Endometrium (tissue), 2 donors: ENCODE measurements around the gene ARID1B.
A peak's percentile ranks its signal among the peaks of the same experiment; 100 is the strongest.
"Not testable (repeated sequence)": the region's sequence is repeated elsewhere in the genome, so short reads cannot be mapped to it uniquely, and the experiment has no call there.

Experiments
- FAIRE-seq: peaks from 2 replicates; lab custom pipeline; 2012; peaks lifted over from hg19 to GRCh38; lab: Jason Lieb, UNC
- donor health status: control.
- donor health status: control.

The ARID1B gene

DNA sequence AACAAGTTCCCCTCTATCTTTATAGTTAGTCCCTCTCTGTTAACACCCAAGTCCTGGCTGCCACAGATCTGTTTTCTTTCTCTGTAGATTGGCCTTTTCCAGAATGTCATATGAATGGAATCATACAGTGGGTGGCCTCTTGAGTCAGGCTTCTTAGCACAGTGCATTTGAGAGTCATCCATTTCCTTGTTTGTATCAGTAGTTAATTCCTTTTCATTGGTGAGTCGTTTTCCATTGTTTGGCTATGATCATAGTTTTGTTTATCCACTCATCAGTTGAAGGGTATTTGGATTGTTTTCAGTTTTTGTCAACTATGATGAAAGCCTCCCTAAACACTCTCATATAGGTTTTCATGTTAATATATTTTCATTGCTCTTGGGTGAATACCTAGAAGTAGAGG, 248.3 kb downstream of the ARID1B start:
- no peak for FAIRE-seq

GRCh38 chr6:157029980-157030690, 253.0 kb downstream of the ARID1B start:
- FAIRE-seq, result no peak

GRCh38 chr6:157030755-157031154, 253.6 kb downstream of the ARID1B start:
- FAIRE-seq, result no peak

DNA sequence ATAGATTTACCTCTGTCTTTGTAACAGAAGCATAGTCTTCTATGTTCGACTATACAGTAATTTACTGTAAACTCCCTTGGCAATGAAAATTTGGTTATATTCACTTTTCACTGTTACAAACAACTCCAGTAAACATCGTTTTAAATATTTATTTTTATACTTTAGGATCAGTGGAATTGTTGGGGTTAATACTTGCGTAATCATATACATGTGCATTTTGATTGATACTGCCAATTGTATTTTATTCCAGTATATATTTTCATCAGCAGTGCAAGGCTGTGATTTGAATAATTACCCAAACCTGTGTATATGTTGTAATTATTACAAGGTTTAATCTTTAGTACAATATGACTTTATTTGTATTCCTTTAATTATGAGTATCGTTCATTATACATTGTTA, 255.7 kb downstream of the ARID1B start:
- no peak for FAIRE-seq

DNA sequence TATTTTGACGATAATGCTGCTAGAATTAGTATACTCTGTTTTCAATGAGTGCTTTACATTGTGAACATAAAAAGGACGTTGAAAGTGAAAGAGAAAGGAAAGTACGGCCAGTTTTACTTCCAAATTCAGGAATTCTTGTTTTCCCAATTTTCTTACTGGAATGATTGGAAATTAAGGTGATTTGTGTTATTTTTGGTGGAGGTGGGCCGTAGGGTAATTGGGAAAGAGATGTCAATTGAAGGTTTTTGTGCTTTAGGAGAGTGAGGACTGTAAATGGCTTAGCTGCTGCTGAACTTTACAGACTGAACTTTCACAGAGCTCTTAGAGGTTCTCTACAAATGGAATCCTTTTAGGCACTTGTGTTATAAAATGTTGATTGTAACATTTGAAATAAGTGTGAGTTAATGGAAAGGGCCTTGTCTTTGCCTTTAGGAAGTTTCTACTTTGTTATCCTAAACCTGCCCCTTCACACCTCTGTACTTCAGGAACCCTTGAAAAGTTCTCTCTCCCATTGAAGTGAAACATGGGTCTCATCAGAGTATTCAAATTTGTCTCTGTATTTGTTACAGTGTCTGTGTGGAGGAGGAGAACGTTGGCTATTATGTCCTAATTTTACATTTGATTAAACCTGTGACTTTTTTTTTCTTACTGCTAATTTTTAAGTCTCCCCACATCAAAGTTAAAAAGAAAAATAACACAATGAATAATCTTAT, 256.4 kb downstream of the ARID1B start:
- FAIRE-seq, result peak; percentile 26

- FAIRE-seq, result peak; percentile 79
These were observed 257.5 kb downstream of the ARID1B start for GRCh38 chr6:157034436-157035230.

DNA sequence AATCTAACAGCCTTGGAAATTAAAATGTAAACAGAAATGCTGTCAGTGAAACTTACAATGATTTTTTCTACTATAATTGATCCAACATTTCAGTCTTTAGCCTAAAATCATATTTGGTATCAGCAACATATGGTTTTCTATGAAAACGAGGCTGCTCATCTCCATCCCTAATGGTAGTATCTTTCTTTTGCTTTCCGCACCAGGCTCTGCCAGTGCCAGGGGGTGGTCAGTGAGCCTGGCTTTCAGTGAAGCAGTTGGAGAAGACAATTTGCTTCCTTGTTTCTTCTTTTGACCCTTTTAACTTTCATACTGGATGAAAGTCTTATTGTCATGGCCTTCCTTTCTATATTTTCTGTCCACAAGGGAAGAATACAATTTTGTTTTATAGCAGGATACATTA, 258.4 kb downstream of the ARID1B start:
- FAIRE-seq, result no peak

DNA sequence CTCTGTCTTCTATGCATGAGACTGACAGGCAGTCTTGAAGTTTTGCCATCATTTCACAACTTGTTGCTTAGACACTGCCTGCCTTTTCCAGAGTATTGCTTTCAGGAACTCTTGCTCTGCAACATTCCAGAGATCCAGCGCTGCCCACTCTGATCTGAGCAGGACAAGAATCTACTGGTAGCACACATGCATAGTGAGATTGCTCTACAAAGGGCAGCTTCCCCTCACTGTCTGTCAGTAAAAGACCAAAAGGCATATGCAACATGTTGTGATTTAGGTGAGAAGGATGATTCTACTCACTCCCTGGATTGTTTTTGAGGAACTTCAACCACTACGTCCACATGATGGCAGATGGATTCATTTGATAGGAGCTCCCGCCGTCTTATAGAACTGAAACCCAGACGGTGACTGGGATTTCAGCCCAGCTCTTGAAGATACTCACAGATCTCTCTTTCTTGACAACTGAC, 259.1 kb downstream of the ARID1B start:
- FAIRE-seq, result no peak

- FAIRE-seq, result no peak
These were observed 260.0 kb downstream of the ARID1B start for GRCh38 chr6:157037165-157037564.

GRCh38 chr6:157038610-157039009, 261.4 kb downstream of the ARID1B start:
- no peak for FAIRE-seq

- not testable (repeated sequence) for FAIRE-seq
These were observed 262.5 kb downstream of the ARID1B start for GRCh38 chr6:157039639-157040038.

DNA sequence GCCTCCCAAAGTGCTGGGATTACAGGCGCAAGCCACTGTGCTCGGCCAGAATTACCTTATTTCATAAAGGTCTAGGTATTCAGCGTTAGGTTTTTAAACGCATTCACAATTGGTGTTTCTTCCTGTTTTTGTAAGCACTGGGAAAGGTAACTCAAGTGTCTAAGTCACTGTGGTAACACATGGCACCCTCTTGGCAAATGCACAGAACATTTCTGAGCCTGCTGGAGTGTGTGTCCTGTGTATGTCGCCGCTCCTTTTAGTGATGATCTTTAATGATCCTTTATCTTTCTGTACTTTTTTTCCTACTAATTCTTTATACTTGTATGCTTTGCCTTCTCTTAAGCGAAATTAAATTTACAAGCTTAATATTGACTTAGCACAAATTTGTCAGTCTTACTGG, 263.0 kb downstream of the ARID1B start:
- no peak for FAIRE-seq

- FAIRE-seq, result no peak
These were observed 268.8 kb downstream of the ARID1B start for GRCh38 chr6:157045831-157046454.

GRCh38 chr6:157046776-157047175, 269.6 kb downstream of the ARID1B start:
- FAIRE-seq, result no peak

GRCh38 chr6:157047328-157047727, 270.1 kb downstream of the ARID1B start:
- no peak for FAIRE-seq

- FAIRE-seq, result no peak
These were observed 270.8 kb downstream of the ARID1B start for GRCh38 chr6:157047951-157048350.

GRCh38 chr6:157049133-157049532, 272.0 kb downstream of the ARID1B start:
- no peak for FAIRE-seq

DNA sequence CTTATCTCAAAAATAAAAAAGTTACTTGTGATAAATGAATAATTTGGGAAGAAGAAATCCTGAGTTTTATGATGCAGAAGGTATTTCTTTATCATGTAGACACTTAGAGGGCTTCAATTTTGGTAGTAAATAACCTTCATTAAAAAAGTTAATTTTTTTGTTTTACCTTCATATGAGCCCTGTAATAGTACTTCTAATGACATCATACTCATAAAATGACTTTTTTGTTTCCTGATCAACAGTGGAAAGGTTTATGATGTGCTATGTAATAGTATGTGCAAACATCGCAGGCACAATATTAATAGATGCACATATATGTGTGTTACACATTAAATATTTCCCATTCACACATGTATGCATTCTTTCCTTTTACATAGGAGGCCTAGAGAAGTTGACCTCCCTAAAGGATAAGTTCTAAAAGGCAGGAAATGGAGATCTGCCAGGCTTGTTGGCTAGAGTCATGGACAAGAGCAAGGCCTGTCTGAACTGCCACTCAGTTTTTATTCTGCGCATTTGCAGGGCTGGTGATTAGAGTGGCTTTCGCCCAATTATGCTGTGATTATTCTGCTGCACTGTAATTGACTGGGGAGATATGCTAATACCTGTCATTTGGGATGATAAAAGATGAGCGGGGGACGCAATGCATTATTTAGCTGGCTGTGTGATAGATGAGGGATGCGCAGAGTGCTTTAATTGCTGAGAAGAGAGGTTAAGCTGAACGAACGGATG, 273.5 kb downstream of the ARID1B start:
- FAIRE-seq, result no peak

DNA sequence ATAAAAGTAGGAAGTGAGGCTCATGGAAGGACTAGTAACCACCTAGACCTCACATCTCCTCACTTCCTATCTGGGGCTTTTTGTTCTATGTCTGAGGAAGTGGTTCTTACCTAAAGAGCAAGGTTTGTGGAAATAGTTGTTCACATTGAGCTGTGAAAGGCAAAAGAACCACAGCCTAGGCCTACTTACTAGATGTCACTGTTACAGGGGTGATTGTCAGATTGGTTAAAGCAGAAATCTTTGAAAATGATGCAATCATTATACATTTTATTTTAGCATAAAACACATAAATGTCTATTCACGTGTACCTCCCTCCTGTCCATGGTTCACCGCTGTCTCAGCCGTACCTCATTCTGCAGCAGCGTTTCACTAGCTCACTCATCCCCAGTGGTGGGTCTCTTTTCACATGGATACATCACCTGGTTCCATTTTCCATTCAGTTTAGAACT, 277.4 kb downstream of the ARID1B start:
- FAIRE-seq, result no peak

DNA sequence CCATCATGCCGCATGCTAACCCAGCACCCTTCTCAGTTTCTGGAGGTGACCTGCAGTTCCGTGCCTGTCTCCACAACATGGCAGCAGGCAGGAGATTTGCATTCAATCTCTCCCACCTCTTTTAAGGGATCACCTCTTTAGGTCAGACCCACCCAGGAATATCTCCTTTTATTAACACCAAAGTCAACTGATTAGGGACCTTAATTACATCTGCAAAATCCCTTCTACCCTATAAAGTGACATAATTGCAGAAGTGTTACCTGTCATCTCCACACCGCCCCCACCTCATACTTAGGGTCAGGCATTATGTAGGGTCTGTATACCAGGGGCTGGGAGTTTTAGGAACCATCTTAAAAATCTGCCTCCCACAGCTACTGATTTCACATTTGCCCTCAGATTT, 278.7 kb downstream of the ARID1B start:
- FAIRE-seq, result no peak

DNA sequence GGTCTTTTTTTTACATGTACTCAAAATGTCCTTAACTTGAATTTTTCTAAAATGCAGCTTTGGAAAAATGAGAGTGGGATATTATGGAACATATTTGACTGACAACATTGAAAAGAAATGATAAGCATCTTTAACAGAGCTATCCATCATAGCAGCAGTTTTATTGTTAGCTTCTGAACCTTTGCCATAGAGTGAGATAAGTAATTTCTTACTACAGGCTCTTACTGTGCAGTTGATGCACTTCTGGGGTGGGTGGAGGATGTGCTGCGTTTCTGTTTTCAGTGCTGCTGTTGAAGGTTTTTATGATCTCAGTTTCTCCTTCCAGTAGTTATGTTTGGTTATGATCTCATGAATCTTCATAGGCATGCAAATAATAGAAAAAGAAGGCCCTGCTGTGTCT, 279.1 kb downstream of the ARID1B start:
- no peak for FAIRE-seq

DNA sequence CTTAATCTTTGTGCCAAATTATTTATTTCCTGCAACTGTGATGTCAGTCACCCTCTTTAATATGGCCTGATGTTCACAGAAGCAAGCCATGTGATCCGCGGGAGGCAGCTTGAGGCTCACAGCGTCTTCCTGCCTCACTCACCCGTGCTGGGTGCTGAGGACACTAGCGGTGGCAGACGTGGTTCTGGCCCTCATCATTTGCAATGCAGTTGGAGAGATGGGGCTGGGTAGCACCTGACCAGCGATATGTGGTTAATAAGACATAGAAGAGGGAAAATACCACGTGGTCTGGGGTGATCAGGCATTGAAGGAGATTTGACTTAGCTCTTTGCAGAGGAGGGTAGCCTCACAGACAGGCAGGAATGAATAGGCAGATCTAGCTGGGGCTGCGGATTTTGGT, 281.4 kb downstream of the ARID1B start:
- FAIRE-seq, result no peak
